ENCODE measurements around the gene TUBGCP6.
A peak's percentile ranks its signal among the peaks of the same experiment; 100 is the strongest.

Gene TUBGCP6

GRCh38 chr22:50244420-50245213 lies at the start of gene TUBGCP6:
Gene TUBGCP6, minus strand, starts transcription at chr22:50245023. Its CDS starts 564 bp downstream, at chr22:50244459.
- DNase-seq = peak; percentile 18

DNA sequence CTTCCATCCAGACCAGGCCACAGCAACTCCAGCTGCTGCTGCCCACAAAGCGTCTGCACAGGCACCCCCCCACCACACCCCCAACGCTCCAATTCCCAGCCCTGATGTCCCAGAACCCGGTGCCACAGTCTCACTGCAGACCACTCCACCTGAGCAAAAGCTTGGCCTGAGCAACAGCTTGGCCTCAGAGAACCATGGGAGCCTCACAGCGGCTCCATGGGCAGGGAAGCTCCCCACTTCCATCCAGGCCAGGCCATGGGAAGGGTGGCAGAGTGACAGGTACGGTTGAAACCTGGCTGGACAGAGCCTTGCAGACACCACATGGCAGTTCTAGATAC lies 49.5 kb upstream of the TUBGCP6 start:
- DNase-seq = no peak

- DNase-seq = no peak
Measured at GRCh38 chr22:50293441-50294318, 48.9 kb upstream of the TUBGCP6 start.

GRCh38 chr22:50292643-50293440 lies 48.0 kb upstream of the TUBGCP6 start:
- DNase-seq = no peak

- DNase-seq = no peak
Measured at GRCh38 chr22:50289942-50290630, 45.3 kb upstream of the TUBGCP6 start.

GRCh38 chr22:50289151-50289941 lies 44.5 kb upstream of the TUBGCP6 start:
- no peak for DNase-seq

- DNase-seq = no peak
Measured at GRCh38 chr22:50287731-50288130, 42.9 kb upstream of the TUBGCP6 start.

DNA sequence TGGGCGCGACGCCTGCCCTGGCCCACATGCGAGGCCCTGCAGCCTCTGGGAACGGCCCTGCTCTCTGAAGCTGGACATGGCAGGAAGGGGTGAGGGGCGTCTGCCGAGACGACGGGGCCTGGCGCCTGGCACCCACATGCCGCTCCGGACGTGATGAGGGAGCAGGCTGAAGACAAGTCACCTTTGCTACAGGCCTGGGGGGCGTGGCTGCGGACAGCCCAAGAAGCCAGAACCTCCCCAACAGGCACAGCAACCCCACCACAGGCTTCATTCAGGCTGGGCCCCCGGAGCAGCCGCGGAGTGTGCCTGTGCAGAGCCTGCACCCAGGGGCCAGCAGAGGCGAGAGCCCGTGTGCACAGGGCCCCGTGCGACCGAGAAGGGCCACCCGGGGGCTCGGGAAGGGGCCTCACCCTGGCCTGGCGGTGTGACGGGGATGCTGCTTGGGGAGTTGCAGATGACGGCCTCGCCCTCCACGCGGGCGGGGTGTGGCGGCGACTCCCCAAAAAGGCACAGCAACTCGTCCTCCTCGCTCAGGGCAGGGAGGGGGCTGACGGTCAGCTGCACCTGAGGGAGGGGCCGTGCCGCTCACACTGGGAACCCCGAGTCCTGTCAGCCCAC lies 42.0 kb upstream of the TUBGCP6 start:
- no peak for DNase-seq

DNA sequence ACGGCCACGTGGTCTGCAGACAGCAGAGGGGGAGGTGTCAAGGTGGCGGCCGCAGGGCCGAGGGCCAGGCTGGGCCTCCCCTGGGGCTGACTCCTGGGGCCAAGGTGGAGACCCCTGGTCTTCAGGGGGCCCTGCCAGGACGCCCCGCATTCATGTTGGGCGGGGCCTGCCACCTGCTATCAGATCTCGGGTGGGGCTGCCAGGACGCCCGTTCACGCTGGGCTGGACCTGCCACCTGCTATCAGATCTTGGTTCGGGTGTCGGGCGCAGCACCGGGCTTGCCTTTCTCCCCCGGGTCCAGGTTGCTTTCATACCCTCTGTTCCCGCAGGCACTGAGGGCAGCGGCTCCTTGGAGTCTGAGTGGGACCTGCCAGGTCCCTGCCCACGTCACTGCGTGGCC lies 41.5 kb upstream of the TUBGCP6 start:
- no peak for DNase-seq

DNA sequence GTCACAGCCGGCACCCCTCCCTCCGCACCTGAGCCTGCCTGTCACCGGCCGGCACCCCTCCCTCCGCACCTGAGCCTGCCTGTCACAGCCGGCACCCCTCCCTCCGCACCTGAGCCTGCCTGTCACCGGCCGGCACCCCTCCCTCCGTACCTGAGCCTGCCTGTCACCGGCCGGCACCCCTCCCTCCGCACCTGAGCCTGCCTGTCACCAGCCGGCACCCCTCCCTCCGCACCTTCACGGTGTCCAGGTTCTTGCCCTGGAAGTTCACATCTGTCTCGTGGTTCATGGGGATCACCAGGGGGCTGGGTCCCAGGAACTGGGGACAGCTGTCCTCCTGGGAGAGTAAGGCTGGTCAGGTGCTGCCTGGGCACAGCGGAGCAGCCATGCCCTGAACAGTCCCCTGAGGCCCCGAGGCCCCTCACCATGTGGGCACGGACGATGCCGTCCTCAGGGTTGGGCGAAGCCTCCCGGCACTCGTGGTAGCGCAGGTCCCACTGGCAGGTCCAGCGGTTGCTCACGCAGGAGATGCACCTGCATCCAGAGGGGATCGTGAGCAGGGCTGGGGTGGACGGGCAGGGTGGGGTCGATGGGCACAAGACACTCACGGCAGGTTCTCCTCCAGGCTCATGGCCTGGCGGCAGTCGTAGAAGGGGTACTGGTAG lies 40.9 kb upstream of the TUBGCP6 start:
- no peak for DNase-seq

GRCh38 chr22:50284479-50284878 lies 39.7 kb upstream of the TUBGCP6 start:
- DNase-seq = no peak

DNA sequence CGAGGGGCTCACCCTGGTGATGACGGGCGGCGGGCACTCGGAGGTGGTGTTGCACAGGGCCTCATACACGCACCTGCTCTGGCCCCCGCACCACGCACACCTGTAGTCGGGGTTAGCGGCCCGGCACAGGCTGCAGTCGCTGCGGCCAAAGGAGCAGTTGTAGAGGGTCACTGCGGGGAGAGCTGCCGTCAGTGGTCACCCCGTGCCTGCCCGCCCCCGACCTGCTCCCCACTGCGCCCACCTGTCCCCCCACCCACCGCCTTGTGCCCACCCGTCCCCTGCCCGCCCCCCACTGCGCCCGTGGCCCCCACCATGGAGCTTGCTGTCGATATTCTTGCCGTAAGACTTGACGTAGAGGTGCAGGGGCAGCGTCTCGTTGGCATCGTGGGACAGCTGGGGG lies 39.0 kb upstream of the TUBGCP6 start:
- DNase-seq = no peak

- DNase-seq = no peak
Measured at GRCh38 chr22:50282361-50283155, 37.7 kb upstream of the TUBGCP6 start.

DNA sequence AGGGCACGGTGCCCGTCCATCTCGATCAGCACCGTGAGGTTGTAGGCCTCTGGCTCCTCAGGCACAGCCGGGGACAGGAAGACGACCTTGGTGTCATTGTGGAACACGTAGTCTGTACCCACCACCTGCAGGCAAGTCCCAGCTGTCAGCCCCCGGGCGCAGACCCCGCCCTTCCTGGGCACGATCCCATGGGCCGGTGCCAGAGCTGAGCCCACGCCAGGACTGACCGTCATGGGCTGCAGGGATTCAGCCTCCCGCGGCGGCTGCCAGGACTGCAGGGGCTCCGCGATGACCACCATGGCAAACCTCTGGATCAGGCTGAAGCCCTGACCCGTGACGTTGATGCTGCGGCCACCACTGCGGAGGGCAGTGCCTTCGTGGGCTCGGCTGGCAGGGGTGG lies 37.1 kb upstream of the TUBGCP6 start:
- DNase-seq = no peak

- DNase-seq = no peak
Measured at GRCh38 chr22:50281384-50281760, 36.5 kb upstream of the TUBGCP6 start.

DNA sequence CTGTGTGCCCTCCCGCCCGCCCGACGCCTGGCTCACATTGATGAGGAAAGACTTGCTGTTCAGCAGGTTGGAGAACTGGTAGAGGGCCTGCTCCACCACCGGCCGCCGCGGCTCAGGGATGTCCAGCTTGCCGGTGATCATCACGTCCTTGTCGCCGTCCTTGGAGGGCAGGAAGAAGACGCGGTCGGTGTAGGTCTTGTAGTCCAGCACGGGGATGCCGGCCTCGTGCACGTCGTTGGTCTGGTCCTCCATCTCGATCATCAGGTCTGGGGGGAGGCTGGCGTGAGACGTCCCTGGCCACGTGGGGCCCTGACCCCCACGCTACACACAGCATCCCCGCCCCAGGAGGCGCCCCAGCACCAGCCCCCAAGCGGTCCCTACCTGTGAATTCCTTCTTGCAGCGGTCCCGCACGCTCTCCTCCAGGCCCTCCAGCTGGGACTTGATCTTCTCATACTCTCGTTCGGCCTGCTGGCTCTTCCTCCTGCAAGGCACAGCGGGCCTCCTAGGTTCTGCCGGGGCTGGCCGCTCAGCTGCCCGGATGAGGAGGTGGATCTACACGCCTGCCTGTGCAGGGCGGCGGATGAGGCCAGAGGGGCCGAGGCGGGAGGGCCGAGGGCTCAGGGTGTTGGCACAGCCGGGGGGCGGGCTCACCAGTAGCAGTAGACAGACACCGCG lies 36.0 kb upstream of the TUBGCP6 start:
- DNase-seq = no peak

DNA sequence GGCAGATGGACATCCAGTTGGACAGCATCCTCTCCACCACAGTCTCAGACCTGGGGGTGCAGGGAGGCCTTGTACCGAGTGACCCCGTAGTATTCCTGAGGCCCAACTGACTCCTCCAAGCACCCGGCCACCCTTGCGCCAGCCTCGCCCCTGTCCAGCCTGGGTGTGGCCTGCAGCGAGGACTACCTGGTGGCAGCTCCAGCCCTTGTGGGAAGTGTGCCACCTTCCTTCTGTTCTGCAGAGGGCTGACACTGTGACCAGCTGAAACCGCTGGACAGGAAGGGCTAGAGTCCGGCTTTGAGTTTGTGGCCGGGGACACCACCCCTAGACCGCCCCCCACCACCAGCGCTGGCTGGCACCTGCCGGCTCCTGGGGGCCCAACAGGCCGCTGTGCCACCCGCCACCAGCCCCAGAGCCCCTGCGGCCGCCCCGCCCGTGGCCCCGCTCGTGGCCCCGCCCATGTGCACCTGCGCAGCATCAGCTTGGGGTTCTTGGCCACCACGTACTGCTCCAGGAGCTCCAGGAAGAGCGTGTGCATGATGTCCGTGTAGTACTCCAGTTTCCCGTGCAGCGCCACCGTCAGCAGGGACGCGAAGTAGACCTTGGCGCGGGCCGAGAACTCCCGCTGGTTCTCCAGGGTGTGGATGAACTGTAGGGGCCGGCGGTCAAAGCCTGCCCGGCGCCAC lies 35.3 kb upstream of the TUBGCP6 start:
- DNase-seq = no peak

DNA sequence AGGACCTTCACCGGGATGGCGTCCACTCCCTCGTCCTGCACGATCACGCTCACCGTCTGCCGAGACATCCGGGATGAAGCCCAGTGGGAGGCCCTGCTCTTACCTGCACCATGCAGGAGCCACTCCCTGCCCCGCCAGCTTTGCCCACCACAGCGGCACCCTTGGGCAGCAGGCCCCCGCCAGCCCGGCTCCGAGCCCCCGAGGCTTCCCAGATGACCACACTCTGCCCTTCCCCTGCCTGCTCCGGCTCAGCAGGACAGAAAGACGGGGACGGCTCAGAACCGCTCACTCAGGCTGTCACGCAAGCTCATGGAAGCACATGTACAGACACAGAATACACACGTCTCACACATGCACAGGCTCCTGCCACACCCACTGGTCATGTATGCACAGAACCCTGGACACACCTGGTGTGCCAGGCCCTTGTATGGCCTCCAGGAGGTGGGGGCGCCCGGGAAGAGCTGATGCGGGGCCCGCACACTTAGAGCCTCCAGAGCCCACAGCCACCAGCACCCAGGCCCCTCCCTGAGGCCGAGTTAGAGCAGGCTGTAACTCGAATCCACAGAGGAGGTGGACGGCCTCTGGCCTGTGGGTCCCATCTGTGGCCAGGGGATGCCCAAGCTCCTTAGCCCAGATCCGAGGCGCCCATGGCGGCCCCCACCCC lies 34.3 kb upstream of the TUBGCP6 start:
- no peak for DNase-seq
